Fibroblast of skin of left biceps (primary cell): Measurements from ENCODE around the gene PLBD2.
"Not testable (repeated sequence)": the region's sequence is repeated elsewhere in the genome, so short reads cannot be mapped to it uniquely, and the experiment has no call there.

Experiments
- DNase-seq, 2 experiments: peaks; one replicate each; pipeline ENCODE4 v3.0.0-alpha.2; 2013; ENCODE audit warnings: low read depth in 2 of 2

The PLBD2 gene

GRCh38 chr12:113334786-113335539, 23.4 kb upstream of the PLBD2 start, which contains the start of gene SLC8B1:
Gene SLC8B1, minus strand, starts transcription at chr12:113335109. Its CDS starts 2,231 bp downstream, at chr12:113332878.
- DNase-seq: no peak

GRCh38 chr12:113339540-113339939, 18.8 kb upstream of the PLBD2 start:
- no peak for DNase-seq

- no peak for DNase-seq
Observed at GRCh38 chr12:113340061-113340460, 18.3 kb upstream of the PLBD2 start.

GRCh38 chr12:113341535-113341934, 16.9 kb upstream of the PLBD2 start:
- DNase-seq: no peak

- DNase-seq: no peak
Observed at GRCh38 chr12:113345318-113345717, 13.1 kb upstream of the PLBD2 start.

GRCh38 chr12:113346353-113346752, 12.0 kb upstream of the PLBD2 start:
- no peak for DNase-seq

GRCh38 chr12:113347107-113347506, 11.3 kb upstream of the PLBD2 start:
- no peak for DNase-seq

- DNase-seq: no peak
Observed at GRCh38 chr12:113347892-113348291, 10.5 kb upstream of the PLBD2 start.

GRCh38 chr12:113348849-113349536, 9.4 kb upstream of the PLBD2 start:
- DNase-seq: no peak

- no peak for DNase-seq
Observed at GRCh38 chr12:113351089-113351488, 7.3 kb upstream of the PLBD2 start.

GRCh38 chr12:113354192-113354591, 4.2 kb upstream of the PLBD2 start:
- DNase-seq: not testable (repeated sequence)

- DNase-seq: peak in 1 of 2 experiments; percentile 3
Observed at GRCh38 chr12:113359133-113359938, 949 bp downstream of the PLBD2 start.

- no peak for DNase-seq
Observed at GRCh38 chr12:113359939-113360748, 1.8 kb downstream of the PLBD2 start.

- DNase-seq: no peak
Observed at GRCh38 chr12:113361574-113362370, 3.4 kb downstream of the PLBD2 start.

GRCh38 chr12:113364698-113365097, 6.3 kb downstream of the PLBD2 start:
- DNase-seq: no peak

- no peak for DNase-seq
Observed at GRCh38 chr12:113365639-113366395, 7.4 kb downstream of the PLBD2 start.

GRCh38 chr12:113366827-113367226, 8.4 kb downstream of the PLBD2 start:
- no peak for DNase-seq

- DNase-seq: no peak
Observed at GRCh38 chr12:113368331-113368730, 9.9 kb downstream of the PLBD2 start.

GRCh38 chr12:113369391-113369985, 11.1 kb downstream of the PLBD2 start:
- DNase-seq: no peak
